ENCODE measurements around the gene ABHD2. TPM values are rescaled to one million over a fixed set of nuclear protein-coding genes. Genes with fewer than 3 reads are reported as not detected.

ABHD2 gene
- total and polyA plus RNA-seq, 2 donors (not counting 3 experiments of a cell fraction or from before 2014, with no cell fraction given), result 14.0 to 62.2 TPM

- FAIRE-seq (no peak), DNase-seq (ENCODE audit: low read depth, low spot score) (no peak)
- Histone ChIP-seq H3K79me2 (ENCODE audit: control insufficient read depth, insufficient read depth, low read length) (peaks cover 26% of the 10 kb centered on the region), H3K4me2 (ENCODE audit: insufficient read depth, low read length) (no peak overlapping the region), H3K27ac (ENCODE audit: insufficient read depth, low read depth, low read length) (no peak overlapping the region), H3K36me3 (ENCODE audit: control insufficient read depth in 2 of 2, extremely low read depth in 1 of 2, insufficient read depth in 2 of 2, low read length in 2 of 2) (peaks cover 0 to 8% of the 10 kb centered on the region in 2 experiments), H2AFZ (ENCODE audit: low read depth, low read length) (no peak overlapping the region), H3K9ac (replicated peaks; ENCODE audit: extremely low read depth, insufficient read depth, low read length) (no peak overlapping the region), H3K27me3 (ENCODE audit: control insufficient read depth in 2 of 2, insufficient read depth in 2 of 2, low read length in 2 of 2) (peaks cover 2 to 5% of the 10 kb centered on the region in 2 experiments), H4K20me1 (replicated peaks; ENCODE audit: control insufficient read depth, extremely low read depth, insufficient read depth, low read length) (no peaks in the 10 kb centered on the region), H3K9me3 (replicated peaks; ENCODE audit: control insufficient read depth, insufficient read depth, low read length) (no peaks in the 10 kb centered on the region), H3K4me3 (replicated peaks in 1 of 3; ENCODE audit: insufficient read depth in 1 of 3, low read depth in 1 of 3, low read length in 3 of 3) (no peak overlapping the region), H3K4me1 (ENCODE audit: control insufficient read depth, extremely low read depth, insufficient read depth, low read length) (peaks cover 15% of the 10 kb centered on the region), H3K9me1 (replicated peaks; ENCODE audit: control insufficient read depth, extremely low read depth, insufficient read depth, low read length) (no peaks in the 10 kb centered on the region)
- no TSS peak for BruUV-seq (replicated peaks)
- POLR2A ChIA-PET, result no interaction called here
- intact Hi-C loops (cut with micrococcal nuclease), result no loop called here
- CTCF ChIA-PET, result interaction anchor here (4.4 kb wide), 1 partner anchor 41 kb away, joined by 54 read pairs; no protein-coding TSS in a partner anchor
- dilution Hi-C loops (cut with MboI; ENCODE audit: extremely low pct_ligation_motif_present, low sequenced_read_pairs), result no loop called here
- no peak for TF ChIP-seq JUN (IDR thresholded peaks at IDR 0.05; ENCODE audit: borderline replicate concordance, insufficient read depth, insufficient read length, low read depth)
- TF ChIP-seq POLR2A (IDR thresholded peaks at IDR 0.05; ENCODE audit: low read depth, low read length), result no peak
- no peak for TF ChIP-seq EZH2 (IDR thresholded peaks at IDR 0.05; ENCODE audit: borderline replicate concordance, low read depth, low read length, severe bottlenecking)
- TF ChIP-seq POLR2AphosphoS5 (IDR thresholded peaks at IDR 0.05; ENCODE audit: insufficient read depth, low read depth, low read length), result no peak
- TF ChIP-seq MYC (IDR thresholded peaks at IDR 0.05; ENCODE audit: low read depth, low read length), result no peak
Observed at GRCh38 chr15:89247446-89247845, 159.2 kb downstream of the ABHD2 start.

GRCh38 chr15:89248584-89248983, 160.3 kb downstream of the ABHD2 start:
- H3K9me3 ChIP-seq (replicated peaks; ENCODE audit: control insufficient read depth, insufficient read depth, low read length), result no peaks in the 10 kb centered on the region
- no peak overlapping the region for H2AFZ ChIP-seq (ENCODE audit: low read depth, low read length)
- TF ChIP-seq FOS (IDR thresholded peaks at IDR 0.05; ENCODE audit: borderline replicate concordance, insufficient read depth, low read length), result no peak
- TF ChIP-seq CTCF (IDR thresholded peaks at IDR 0.05; ENCODE audit: extremely low read depth in 1 of 2, insufficient read depth in 1 of 2, low read depth in 1 of 2, low read length in 2 of 2), result no peak
- no peak for TF ChIP-seq MYC (IDR thresholded peaks at IDR 0.05; ENCODE audit: low read depth, low read length)
- TF ChIP-seq POLR2AphosphoS5 (IDR thresholded peaks at IDR 0.05; ENCODE audit: insufficient read depth, low read depth, low read length), result no peak
- TF ChIP-seq MAX (IDR thresholded peaks at IDR 0.05; ENCODE audit: insufficient read depth, insufficient read length), result no peak
- TF ChIP-seq EZH2 (IDR thresholded peaks at IDR 0.05; ENCODE audit: borderline replicate concordance, low read depth, low read length, severe bottlenecking), result no peak
- TF ChIP-seq JUN (IDR thresholded peaks at IDR 0.05; ENCODE audit: borderline replicate concordance, insufficient read depth, insufficient read length, low read depth), result no peak
- no peak for TF ChIP-seq GATA2 (IDR thresholded peaks at IDR 0.05; ENCODE audit: insufficient read depth, insufficient read length, low read depth, low read length)
- TF ChIP-seq POLR2A (IDR thresholded peaks at IDR 0.05; ENCODE audit: low read depth, low read length), result no peak
- H3K36me3 ChIP-seq (ENCODE audit: control insufficient read depth in 2 of 2, extremely low read depth in 1 of 2, insufficient read depth in 2 of 2, low read length in 2 of 2), result peaks cover 0 to 8% of the 10 kb centered on the region in 2 experiments
- BruUV-seq (replicated peaks), result no TSS peak
- no peak overlapping the region for H3K4me2 ChIP-seq (ENCODE audit: insufficient read depth, low read length)
- no peaks in the 10 kb centered on the region for H3K9me1 ChIP-seq (replicated peaks; ENCODE audit: control insufficient read depth, extremely low read depth, insufficient read depth, low read length)
- H3K79me2 ChIP-seq (ENCODE audit: control insufficient read depth, insufficient read depth, low read length), result peaks cover 26% of the 10 kb centered on the region
- peaks cover 10% of the 10 kb centered on the region for H3K4me1 ChIP-seq (ENCODE audit: control insufficient read depth, extremely low read depth, insufficient read depth, low read length)
- no peaks in the 10 kb centered on the region for H3K27me3 ChIP-seq (ENCODE audit: control insufficient read depth in 2 of 2, insufficient read depth in 2 of 2, low read length in 2 of 2)
- no peaks in the 10 kb centered on the region for H4K20me1 ChIP-seq (replicated peaks; ENCODE audit: control insufficient read depth, extremely low read depth, insufficient read depth, low read length)
- DNase-seq (ENCODE audit: low read depth, low spot score) (no peak), FAIRE-seq (no peak)
- CTCF ChIA-PET, result no interaction called here
- dilution Hi-C loops (cut with MboI; ENCODE audit: extremely low pct_ligation_motif_present, low sequenced_read_pairs), result no loop called here
- no peak overlapping the region for H3K4me3 ChIP-seq (replicated peaks in 1 of 3; ENCODE audit: insufficient read depth in 1 of 3, low read depth in 1 of 3, low read length in 3 of 3)
- intact Hi-C loops (cut with micrococcal nuclease), result no loop called here
- H3K9ac ChIP-seq (replicated peaks; ENCODE audit: extremely low read depth, insufficient read depth, low read length), result no peak overlapping the region
- no peak overlapping the region for H3K27ac ChIP-seq (ENCODE audit: insufficient read depth, low read depth, low read length)
- POLR2A ChIA-PET, result no interaction called here

All from endothelial cell of umbilical vein (primary cell).